ENCODE measurements around the gene ITPKB. TPM values are rescaled to one million over a fixed set of nuclear protein-coding genes. Genes with fewer than 3 reads are reported as not detected.
A peak's percentile ranks its signal among the peaks of the same experiment; 100 is the strongest.
"Not testable (repeated sequence)": the region's sequence is repeated elsewhere in the genome, so short reads cannot be mapped to it uniquely, and the experiment has no call there.

Gene ITPKB
- total and polyA plus RNA-seq, 7 donors = 1.4 to 80.9 (median 52.4) TPM

DNA sequence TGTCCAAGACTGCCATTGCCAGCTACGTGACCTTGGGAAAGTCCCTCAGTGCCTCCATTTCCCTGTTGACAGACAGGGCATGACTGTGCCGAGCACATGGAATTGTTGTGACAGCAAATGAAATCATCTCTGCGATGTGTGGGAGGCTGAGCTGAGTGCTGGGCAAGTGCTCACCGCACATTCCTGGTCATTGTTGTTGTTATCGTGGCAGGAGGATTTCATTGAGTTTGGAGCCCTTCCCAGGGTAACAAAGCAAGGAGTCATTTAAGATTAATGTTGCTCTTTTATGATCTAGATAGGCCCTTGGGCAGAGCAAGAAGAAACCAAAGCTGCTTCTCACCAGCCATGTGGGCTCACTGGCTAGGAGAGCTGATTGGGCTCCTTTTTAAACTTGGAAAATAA is 39.6 kb upstream of the ITPKB start:
- Histone ChIP-seq H3K27me3 (no peaks in the 10 kb centered on the region), H3K27ac (peak overlapping the region; percentile 73 to 90 (median 79)), H3K36me3 (no peaks in the 10 kb centered on the region), H3K4me1 (peaks cover 0 to 44% (median 41%) of the 10 kb centered on the region in 4 donors), H3K4me3 (no peak overlapping the region), H3K9me3 (no peaks in the 10 kb centered on the region)
- peak; percentile 86 for DNase-seq
- TF ChIP-seq POLR2A (IDR thresholded peaks at IDR 0.05) (no peak), POLR2AphosphoS5 (IDR thresholded peaks at IDR 0.05) (peak; percentile 35 to 83 (median 77)), EP300 (IDR thresholded peaks at IDR 0.05) (peak in 2 of 4 donors; percentile 10 to 58)
- TF ChIP-seq, protein P1, sequence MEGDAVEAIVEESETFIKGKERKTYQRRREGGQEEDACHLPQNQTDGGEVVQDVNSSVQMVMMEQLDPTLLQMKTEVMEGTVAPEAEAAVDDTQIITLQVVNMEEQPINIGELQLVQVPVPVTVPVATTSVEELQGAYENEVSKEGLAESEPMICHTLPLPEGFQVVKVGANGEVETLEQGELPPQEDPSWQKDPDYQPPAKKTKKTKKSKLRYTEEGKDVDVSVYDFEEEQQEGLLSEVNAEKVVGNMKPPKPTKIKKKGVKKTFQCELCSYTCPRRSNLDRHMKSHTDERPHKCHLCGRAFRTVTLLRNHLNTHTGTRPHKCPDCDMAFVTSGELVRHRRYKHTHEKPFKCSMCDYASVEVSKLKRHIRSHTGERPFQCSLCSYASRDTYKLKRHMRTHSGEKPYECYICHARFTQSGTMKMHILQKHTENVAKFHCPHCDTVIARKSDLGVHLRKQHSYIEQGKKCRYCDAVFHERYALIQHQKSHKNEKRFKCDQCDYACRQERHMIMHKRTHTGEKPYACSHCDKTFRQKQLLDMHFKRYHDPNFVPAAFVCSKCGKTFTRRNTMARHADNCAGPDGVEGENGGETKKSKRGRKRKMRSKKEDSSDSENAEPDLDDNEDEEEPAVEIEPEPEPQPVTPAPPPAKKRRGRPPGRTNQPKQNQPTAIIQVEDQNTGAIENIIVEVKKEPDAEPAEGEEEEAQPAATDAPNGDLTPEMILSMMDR (IDR thresholded peaks at IDR 0.05) = no peak
- intact Hi-C loops (cut with DNase I) = no loop called here
- 11 to 54% methylated on average over 5 of the region's 5 CpGs for WGBS, 2 donors

DNA sequence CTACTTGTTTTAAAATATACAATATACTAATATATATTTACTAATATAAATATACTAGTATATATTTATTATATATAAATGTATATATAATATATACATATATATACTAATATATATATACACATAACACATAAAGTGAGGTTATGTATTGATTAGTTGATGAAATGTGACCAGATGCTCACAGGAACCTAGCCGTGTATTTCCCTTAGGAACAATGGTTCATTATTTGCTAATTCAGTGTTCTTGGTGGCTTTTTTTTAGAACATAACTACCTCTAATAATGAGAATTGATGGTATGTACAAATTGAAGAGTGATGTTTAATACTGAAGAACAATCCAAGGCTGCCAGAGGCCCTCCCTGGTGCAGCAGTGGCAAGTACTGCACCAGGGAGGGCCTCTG is 37.9 kb upstream of the ITPKB start:
- 96 to 99% methylated on average over 1 of the region's 1 CpG for WGBS, 2 donors
- H3K27ac ChIP-seq = peak overlapping the region in 2 of 4 donors; percentile 85 to 90
- intact Hi-C loops (cut with DNase I) = no loop called here
- no peaks in the 10 kb centered on the region for H3K9me3 ChIP-seq
- H3K4me1 ChIP-seq = peaks cover 0 to 41% (median 32%) of the 10 kb centered on the region in 4 donors
- H3K27me3 ChIP-seq = no peaks in the 10 kb centered on the region
- TF ChIP-seq POLR2A (IDR thresholded peaks at IDR 0.05) = no peak
- TF ChIP-seq EP300 (IDR thresholded peaks at IDR 0.05) = no peak
- TF ChIP-seq POLR2AphosphoS5 (IDR thresholded peaks at IDR 0.05) = no peak
- TF ChIP-seq, protein P1 (IDR thresholded peaks at IDR 0.05) = no peak
- DNase-seq = no peak
- H3K36me3 ChIP-seq = no peaks in the 10 kb centered on the region
- no peak overlapping the region for H3K4me3 ChIP-seq

DNA sequence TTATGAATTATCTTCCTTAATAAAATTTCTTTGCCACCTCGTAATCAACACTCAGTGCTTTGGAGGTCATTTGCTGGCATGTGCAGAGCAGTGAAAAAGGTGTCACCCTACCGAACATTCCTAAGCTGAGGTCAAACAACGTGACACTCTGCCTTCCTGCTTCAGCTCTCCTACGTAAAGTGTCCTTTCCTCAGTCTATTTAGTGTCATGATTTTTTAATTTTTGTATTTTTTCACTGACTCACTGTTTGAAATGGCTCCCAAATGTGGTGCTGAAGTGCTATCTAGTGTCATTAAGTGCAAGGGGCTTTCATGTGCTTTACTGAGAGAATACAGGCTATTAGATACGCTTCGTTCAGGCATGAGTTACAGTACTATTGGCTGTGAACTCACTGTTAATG is 37.0 kb upstream of the ITPKB start:
- Histone ChIP-seq H3K4me3 (no peak overlapping the region), H3K4me1 (peaks cover 0 to 33% (median 30%) of the 10 kb centered on the region in 4 donors), H3K36me3 (no peaks in the 10 kb centered on the region), H3K27me3 (no peaks in the 10 kb centered on the region), H3K27ac (no peak overlapping the region), H3K9me3 (no peaks in the 10 kb centered on the region)
- WGBS, 2 donors = 93 to 96% methylated on average over 6 of the region's 6 CpGs
- TF ChIP-seq POLR2AphosphoS5 (IDR thresholded peaks at IDR 0.05) (no peak), POLR2A (IDR thresholded peaks at IDR 0.05) (no peak), EP300 (IDR thresholded peaks at IDR 0.05) (no peak)
- TF ChIP-seq, protein P1 (IDR thresholded peaks at IDR 0.05) = no peak
- DNase-seq = no peak
- intact Hi-C loops (cut with DNase I) = no loop called here

DNA sequence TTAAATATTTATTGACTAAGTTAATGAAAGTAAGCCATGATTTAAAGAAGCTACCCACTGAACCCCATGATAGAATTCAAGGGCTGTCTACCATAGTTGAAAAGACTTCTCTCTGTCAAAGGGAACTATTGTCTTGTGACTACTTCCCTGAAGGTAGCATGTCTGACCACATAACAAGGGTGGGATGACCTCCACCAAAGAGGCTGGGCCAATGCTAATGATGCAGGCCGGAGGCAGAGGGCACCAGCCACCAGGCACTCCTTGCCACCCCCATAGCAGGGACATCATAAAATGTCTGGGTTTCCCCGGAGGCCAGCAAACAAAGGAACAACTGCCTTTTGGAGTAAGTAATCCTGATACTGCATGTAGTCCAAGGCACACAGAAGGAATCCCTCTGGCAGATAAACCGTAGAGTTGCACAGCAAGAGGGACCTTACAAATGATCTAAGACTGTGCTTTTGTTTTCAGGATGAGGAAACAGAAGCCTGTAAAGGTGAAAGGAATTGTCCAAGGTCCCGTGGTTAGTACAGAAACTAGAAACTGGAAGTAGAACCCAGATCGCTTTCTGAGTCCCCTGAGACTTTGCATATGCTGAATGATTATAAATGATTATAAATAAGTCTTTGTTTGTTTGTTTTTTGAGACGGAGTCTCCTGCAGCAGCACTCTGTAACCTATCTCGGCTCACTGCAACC is 33.5 kb upstream of the ITPKB start:
- Histone ChIP-seq H3K27me3 (no peaks in the 10 kb centered on the region), H3K27ac (no peak overlapping the region), H3K4me1 (peaks cover 0 to 6% (median 2%) of the 10 kb centered on the region in 4 donors), H3K4me3 (no peak overlapping the region), H3K9me3 (no peaks in the 10 kb centered on the region), H3K36me3 (no peaks in the 10 kb centered on the region)
- TF ChIP-seq POLR2A (IDR thresholded peaks at IDR 0.05) (no peak), EP300 (IDR thresholded peaks at IDR 0.05) (no peak), POLR2AphosphoS5 (IDR thresholded peaks at IDR 0.05) (no peak)
- TF ChIP-seq, protein P1 (IDR thresholded peaks at IDR 0.05) = no peak
- no peak for DNase-seq
- 58 to 66% methylated on average over 7 of the region's 7 CpGs for WGBS, 2 donors
- intact Hi-C loops (cut with DNase I) = no loop called here

DNA sequence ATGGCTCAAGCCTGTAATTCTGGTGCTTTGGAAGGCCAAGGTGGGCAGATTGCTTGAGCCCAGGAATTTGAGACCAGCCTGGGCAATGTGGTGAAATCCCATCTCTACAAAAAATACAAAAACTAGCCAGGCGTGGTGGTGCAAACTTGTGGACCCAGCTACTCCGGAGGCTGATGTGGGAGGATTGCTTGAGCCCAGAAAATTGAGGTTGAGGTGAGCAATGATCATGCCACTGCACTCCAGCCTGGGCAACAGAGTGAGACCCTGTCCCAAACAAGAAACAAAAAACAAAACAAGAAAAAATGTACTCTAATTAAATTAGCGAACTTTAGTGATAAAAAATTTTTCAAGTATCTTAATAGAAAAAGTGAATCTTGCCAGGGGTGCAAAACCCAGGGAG is 28.1 kb upstream of the ITPKB start:
- H3K4me1 ChIP-seq; H3K27ac ChIP-seq; intact Hi-C loops (cut with DNase I); DNase-seq; H3K27me3 ChIP-seq; H3K9me3 ChIP-seq; H3K4me3 ChIP-seq; H3K36me3 ChIP-seq: not testable (repeated sequence)
- 97% methylated on average over 3 of the region's 3 CpGs for WGBS, 2 donors
